ENCODE measurements around the gene SPRY1.
A peak's percentile ranks its signal among the peaks of the same experiment; 100 is the strongest.

SPRY1 gene

DNA sequence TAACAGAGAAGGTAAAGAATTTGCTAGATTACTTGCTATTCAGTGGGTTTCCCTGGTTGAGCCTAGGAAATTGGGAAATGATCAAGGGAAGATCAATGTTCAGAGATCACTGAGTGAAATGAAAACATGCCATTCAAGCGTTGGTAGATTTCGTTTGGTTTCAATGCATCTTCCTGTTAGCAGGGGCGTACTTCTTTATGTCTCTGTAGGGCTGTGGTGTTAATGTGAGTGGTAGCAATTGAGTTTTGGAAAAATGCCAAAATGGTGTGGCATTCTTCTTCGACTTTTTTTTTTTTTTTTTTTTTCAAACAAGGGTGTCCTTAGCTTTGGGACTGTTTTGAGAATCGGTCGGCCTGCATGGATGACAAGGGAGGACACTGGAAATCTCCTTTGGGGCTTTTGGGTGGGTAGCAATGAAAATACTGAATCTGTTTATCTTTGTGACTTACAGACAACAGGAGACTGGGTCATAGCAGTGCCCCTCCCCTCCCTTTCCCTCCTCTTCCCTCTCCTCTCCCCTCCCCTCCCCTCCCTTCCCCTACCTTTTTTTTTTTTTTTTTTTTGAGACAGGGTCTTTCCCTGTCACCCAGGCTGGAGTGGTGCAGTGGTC is 50.4 kb downstream of the SPRY1 start:
- no peak for DNase-seq

DNA sequence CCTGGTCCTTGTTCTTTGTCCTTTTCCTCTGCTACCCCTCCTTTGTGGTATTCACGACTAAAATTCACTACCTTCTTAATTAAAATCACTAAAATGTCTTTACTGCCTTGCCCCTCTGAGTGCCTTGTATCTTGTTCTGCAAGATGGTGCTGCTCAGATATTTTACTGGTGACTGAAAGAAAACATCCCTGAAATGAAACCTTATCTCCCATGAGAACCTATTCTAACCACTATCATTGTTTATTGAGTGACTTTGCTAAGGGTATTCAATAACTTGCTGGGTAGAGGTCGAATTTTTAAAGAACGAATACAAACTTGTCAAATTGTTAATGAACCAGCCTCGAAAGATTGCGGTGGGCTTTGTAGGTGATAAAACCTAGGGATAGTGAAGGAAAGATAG is 52.8 kb downstream of the SPRY1 start:
- no peak for DNase-seq

DNA sequence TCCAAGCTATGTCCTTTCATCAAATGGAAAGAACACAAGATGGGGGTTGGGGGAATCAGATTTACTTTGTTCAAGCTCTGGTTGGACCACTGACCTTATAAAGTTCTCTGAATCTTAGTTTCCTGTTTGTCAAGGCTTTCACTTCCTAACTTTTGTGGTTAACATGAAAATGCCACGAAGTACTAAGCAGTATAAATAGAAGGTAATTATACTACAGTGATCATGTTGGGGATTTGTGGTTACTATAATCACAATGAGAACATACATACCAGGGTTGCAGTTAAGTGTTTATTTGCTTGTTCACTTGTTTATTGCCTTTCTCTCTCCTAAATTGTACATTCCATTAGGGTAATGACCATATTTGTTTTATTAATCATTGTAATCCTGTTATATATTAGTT is 53.2 kb downstream of the SPRY1 start:
- no peak for DNase-seq

DNA sequence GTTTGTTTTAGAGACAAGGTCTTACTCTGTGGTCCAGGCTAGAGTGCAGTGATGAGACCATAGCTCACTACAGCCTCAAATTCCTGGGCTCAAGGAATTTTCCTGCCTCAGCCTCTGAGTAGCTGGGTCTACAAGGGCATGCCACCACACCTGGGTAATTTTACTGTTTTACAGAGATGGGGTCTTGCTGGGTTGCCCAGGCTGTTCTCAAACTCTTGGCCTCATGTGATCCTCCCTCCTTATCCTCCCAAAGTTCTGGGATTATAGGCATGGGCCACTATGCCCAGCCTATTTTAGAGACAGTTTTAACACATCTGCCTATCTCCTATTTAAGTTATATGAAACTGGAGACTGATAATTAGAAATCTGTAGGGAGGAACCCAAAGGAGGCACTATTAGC is 53.8 kb downstream of the SPRY1 start:
- no peak for DNase-seq

GRCh38 chr4:123452616-123453015 is 56.0 kb downstream of the SPRY1 start:
- peak; percentile 6 to 87 for DNase-seq

GRCh38 chr4:123453061-123453680 is 56.6 kb downstream of the SPRY1 start:
- no peak for DNase-seq

Data from bone marrow (tissue), 2 donors.